GM19455 (cell line): ENCODE results near the gene CGB8.

Experiments
- ATAC-seq: cut with Tn5 transposase; IDR thresholded peaks from one replicate; pipeline ENCODE4 v1.9.1; 2021; ENCODE audit not compliant: unreplicated experiment

The CGB8 gene

GRCh38 chr19:49010453-49010852, 38.5 kb downstream of the CGB8 start:
- no peak for ATAC-seq

- no peak for ATAC-seq
These were observed 39.1 kb downstream of the CGB8 start for GRCh38 chr19:49009828-49010227.

DNA sequence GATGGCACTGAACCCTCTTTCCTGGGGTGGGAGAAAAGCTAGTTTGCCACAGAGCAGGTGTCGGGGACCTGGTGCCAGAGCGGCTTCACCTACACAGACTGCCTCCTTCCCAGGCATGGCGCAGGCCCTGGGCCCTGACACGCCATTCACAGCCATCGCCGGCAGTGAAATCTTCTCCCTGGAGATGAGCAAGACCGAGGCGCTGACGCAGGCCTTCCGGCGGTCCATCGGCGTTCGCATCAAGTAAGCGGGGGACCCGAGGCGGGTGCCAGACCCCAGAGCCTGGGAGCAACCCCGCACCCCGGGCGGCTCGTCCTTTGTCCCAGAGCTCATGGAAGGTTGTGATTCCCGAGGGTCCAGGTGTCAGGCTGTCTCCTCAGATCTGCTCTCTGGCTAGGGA, 42.0 kb downstream of the CGB8 start:
- ATAC-seq: no peak

GRCh38 chr19:49004964-49005614, 43.8 kb downstream of the CGB8 start:
- ATAC-seq: no peak

DNA sequence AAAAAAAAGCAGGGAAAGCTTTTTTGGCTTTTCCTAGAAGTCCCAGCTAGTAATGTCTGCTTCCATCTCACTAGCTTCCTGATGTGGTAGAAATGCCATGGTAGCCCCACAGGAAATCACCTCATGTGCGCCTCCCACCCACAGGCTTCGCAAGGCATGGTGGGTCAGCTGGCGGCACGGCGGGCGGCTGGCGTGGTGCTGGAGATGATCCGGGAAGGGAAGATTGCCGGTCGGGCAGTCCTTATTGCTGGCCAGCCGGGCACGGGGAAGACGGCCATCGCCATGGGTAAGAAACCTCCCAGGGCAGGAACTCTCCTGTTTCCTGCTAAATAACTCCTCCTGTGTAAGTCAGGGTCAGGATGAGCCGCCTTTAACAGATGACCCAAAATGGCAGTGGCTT, 44.8 kb downstream of the CGB8 start:
- ATAC-seq: no peak

- ATAC-seq: no peak
These were observed 49.2 kb downstream of the CGB8 start for GRCh38 chr19:48999481-49000325.

GRCh38 chr19:48997972-48998371, 50.9 kb downstream of the CGB8 start:
- ATAC-seq: no peak
